HG02642 (cell line): Measurements from ENCODE around the gene ZNF212.
A peak's percentile ranks its signal among the peaks of the same experiment; 100 is the strongest.
"Not testable (repeated sequence)": the region's sequence is repeated elsewhere in the genome, so short reads cannot be mapped to it uniquely, and the experiment has no call there.

Experiments used
- ATAC-seq: cut with Tn5 transposase; IDR thresholded peaks from one replicate; pipeline ENCODE4 v1.9.1; 2021; ENCODE audit warnings: mild to moderate bottlenecking; ENCODE audit not compliant: unreplicated experiment, poor library complexity

ZNF212 gene

GRCh38 chr7:149218469-149219420 is 20.7 kb upstream of the ZNF212 start:
- ATAC-seq = no peak

- ATAC-seq = no peak
These were observed 18.9 kb upstream of the ZNF212 start for GRCh38 chr7:149220534-149220933.

GRCh38 chr7:149223176-149223575 is 16.3 kb upstream of the ZNF212 start:
- ATAC-seq = no peak

GRCh38 chr7:149223761-149224160 is 15.7 kb upstream of the ZNF212 start:
- no peak for ATAC-seq

- no peak for ATAC-seq
These were observed 15.1 kb upstream of the ZNF212 start for GRCh38 chr7:149224352-149224751.

- ATAC-seq = no peak
These were observed 14.3 kb upstream of the ZNF212 start for GRCh38 chr7:149225106-149225505.

GRCh38 chr7:149225656-149226055 is 13.8 kb upstream of the ZNF212 start:
- ATAC-seq = no peak

- ATAC-seq = not testable (repeated sequence)
These were observed 13.1 kb upstream of the ZNF212 start for GRCh38 chr7:149226366-149226765.

GRCh38 chr7:149226840-149227494 is 12.5 kb upstream of the ZNF212 start:
- no peak for ATAC-seq

- ATAC-seq = no peak
These were observed 10.5 kb upstream of the ZNF212 start for GRCh38 chr7:149228831-149229471.

- no peak for ATAC-seq
These were observed 9.9 kb upstream of the ZNF212 start for GRCh38 chr7:149229526-149229925.

GRCh38 chr7:149232362-149232761 is 7.1 kb upstream of the ZNF212 start:
- no peak for ATAC-seq

GRCh38 chr7:149233655-149234204 is 5.7 kb upstream of the ZNF212 start:
- not testable (repeated sequence) for ATAC-seq

- ATAC-seq = no peak
These were observed 1.9 kb upstream of the ZNF212 start for GRCh38 chr7:149237502-149237901.

GRCh38 chr7:149238051-149238450 is 1.4 kb upstream of the ZNF212 start:
- ATAC-seq = no peak

- no peak for ATAC-seq
These were observed 1.2 kb downstream of the ZNF212 start for GRCh38 chr7:149240637-149241036.

- ATAC-seq = no peak
These were observed 2.2 kb downstream of the ZNF212 start for GRCh38 chr7:149241696-149242095.

- peak; percentile 66 for ATAC-seq
These were observed 5.8 kb downstream of the ZNF212 start for GRCh38 chr7:149245244-149245643.

GRCh38 chr7:149245744-149246143 is 6.3 kb downstream of the ZNF212 start:
- peak; percentile 17 for ATAC-seq

- peak; percentile 40 for ATAC-seq
These were observed 9.3 kb downstream of the ZNF212 start for GRCh38 chr7:149248777-149249176.

GRCh38 chr7:149250151-149250550 is 10.7 kb downstream of the ZNF212 start:
- not testable (repeated sequence) for ATAC-seq
